Activated naive CD8-positive, alpha-beta T cell (primary cell): Measurements from ENCODE around the gene CASKIN1.

Experiments
- H3K27ac Mint-ChIP-seq: one replicate; pipeline ENCODE4 v1.8.0; 2021; ENCODE audit warnings: mixed read lengths
- H3K27me3 Mint-ChIP-seq: one replicate; pipeline ENCODE4 v1.8.0; 2021; ENCODE audit warnings: mixed read lengths
- H3K36me3 Mint-ChIP-seq: one replicate; pipeline ENCODE4 v1.8.0; 2021; ENCODE audit warnings: mixed read lengths
- H3K4me1 Mint-ChIP-seq: one replicate; pipeline ENCODE4 v1.8.0; 2021; ENCODE audit warnings: low read depth, mixed read lengths
- H3K4me3 Mint-ChIP-seq: one replicate; pipeline ENCODE4 v1.8.0; 2021; ENCODE audit warnings: mild to moderate bottlenecking, mixed read lengths
- H3K9me3 Mint-ChIP-seq: one replicate; pipeline ENCODE4 v1.8.0; 2021; ENCODE audit warnings: low read depth, mixed read lengths

Gene CASKIN1

GRCh38 chr16:2166263-2167067 is 29.9 kb downstream of the CASKIN1 start:
- no peaks in the 10 kb centered on the region for H3K27me3 Mint-ChIP-seq
- H3K4me3 Mint-ChIP-seq, result no peak overlapping the region
- H3K36me3 Mint-ChIP-seq, result no peaks in the 10 kb centered on the region
- H3K9me3 Mint-ChIP-seq, result no peaks in the 10 kb centered on the region
- no peaks in the 10 kb centered on the region for H3K4me1 Mint-ChIP-seq
- H3K27ac Mint-ChIP-seq, result no peak overlapping the region

DNA sequence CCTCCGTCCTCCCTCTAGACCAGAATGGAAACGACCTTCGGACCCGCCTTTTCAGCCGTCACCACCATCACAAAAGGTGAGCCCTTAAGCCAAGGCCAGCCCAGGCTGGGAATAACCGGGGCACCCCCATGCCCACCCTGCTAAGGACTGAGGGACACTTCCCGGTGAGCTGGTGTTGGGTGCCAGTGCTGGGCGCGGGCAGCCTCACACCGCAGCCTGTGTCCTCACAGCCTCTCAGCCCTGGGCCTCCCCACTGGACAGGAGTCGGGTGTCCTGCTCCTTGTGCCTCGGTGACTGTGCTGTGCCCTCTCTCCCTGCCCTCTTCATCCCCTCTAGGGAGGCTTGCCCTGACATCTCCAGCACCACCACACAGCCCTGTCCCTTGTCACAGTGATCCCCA is 30.5 kb downstream of the CASKIN1 start:
- Mint-ChIP-seq H3K9me3 (no peaks in the 10 kb centered on the region), H3K4me3 (no peak overlapping the region), H3K27ac (no peak overlapping the region), H3K4me1 (no peaks in the 10 kb centered on the region), H3K27me3 (no peaks in the 10 kb centered on the region), H3K36me3 (no peaks in the 10 kb centered on the region)

DNA sequence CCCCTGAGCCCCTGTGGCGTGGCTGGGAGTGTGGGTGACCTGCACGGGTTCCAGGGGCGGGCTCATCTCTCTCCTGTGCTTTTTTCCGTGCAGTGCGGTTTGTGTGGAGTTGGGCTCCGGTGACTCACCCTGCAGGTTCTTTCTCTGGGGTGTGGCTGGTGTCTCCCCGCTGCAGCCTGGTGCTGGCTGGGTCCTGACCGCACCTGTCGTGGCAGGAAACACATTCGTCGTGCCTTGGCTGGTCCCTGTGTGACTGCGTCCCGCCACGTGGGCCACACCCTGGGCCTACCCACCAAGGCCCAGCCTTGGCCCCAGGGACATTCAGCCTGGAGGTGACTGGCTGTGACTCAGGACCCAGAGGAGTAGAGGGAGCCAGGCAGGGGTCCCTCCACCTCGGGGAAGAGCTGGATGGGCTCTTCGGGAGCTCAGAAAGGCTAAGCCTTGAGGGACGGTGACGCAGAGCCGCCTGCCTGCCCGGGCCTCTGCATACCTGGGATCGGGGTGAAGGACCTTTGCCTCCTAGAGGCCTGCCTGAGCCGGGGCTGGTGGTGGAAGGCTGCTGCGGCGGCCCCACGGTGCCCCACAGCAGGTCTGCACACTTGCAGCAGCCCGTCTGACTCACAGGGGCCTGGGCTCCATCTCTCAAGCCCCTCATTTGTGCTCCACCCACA is 33.1 kb downstream of the CASKIN1 start:
- Mint-ChIP-seq H3K27ac (no peak overlapping the region), H3K36me3 (no peaks in the 10 kb centered on the region)

GRCh38 chr16:2162676-2163118 is 33.7 kb downstream of the CASKIN1 start:
- no peaks in the 10 kb centered on the region for H3K9me3 Mint-ChIP-seq
- H3K27me3 Mint-ChIP-seq, result no peaks in the 10 kb centered on the region
- no peak overlapping the region for H3K4me3 Mint-ChIP-seq
- H3K36me3 Mint-ChIP-seq, result no peaks in the 10 kb centered on the region
- peaks cover 7% of the 10 kb centered on the region for H3K4me1 Mint-ChIP-seq
- H3K27ac Mint-ChIP-seq, result no peak overlapping the region

More for the DNA sequence above, 33.1 kb downstream of the CASKIN1 start:
- Mint-ChIP-seq H3K4me3 (no peak overlapping the region), H3K27me3 (no peaks in the 10 kb centered on the region), H3K4me1 (peaks cover 3% of the 10 kb centered on the region), H3K9me3 (no peaks in the 10 kb centered on the region)

DNA sequence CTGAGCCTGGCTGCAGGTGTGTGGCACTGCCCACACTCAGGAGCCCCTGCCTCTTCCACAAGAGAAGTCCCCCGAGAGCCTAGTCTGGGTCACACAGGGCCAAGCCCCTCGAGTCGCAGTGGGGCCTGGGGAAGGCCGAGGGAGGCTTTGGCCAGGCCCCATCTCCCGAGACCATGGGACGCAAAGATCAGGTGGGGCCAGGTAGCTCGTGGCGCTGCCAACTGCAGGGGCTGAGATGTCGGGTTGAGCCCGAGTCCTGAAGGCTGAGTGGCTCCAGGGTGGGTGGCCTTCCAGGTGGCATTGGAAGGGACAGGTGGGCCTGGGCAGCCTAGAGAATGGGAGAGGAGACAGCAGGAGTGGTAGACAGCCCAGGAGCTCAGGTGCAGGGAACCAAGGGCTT is 34.5 kb downstream of the CASKIN1 start:
- no peak overlapping the region for H3K27ac Mint-ChIP-seq
- H3K9me3 Mint-ChIP-seq, result no peaks in the 10 kb centered on the region
- H3K4me3 Mint-ChIP-seq, result no peak overlapping the region
- H3K4me1 Mint-ChIP-seq, result peaks cover 14% of the 10 kb centered on the region
- H3K36me3 Mint-ChIP-seq, result no peaks in the 10 kb centered on the region
- no peaks in the 10 kb centered on the region for H3K27me3 Mint-ChIP-seq

- Mint-ChIP-seq H3K27me3 (no peaks in the 10 kb centered on the region), H3K4me1 (peaks cover 21% of the 10 kb centered on the region), H3K4me3 (no peak overlapping the region), H3K27ac (no peak overlapping the region), H3K36me3 (no peaks in the 10 kb centered on the region), H3K9me3 (no peaks in the 10 kb centered on the region)
These were observed 35.4 kb downstream of the CASKIN1 start for GRCh38 chr16:2160915-2161551.

DNA sequence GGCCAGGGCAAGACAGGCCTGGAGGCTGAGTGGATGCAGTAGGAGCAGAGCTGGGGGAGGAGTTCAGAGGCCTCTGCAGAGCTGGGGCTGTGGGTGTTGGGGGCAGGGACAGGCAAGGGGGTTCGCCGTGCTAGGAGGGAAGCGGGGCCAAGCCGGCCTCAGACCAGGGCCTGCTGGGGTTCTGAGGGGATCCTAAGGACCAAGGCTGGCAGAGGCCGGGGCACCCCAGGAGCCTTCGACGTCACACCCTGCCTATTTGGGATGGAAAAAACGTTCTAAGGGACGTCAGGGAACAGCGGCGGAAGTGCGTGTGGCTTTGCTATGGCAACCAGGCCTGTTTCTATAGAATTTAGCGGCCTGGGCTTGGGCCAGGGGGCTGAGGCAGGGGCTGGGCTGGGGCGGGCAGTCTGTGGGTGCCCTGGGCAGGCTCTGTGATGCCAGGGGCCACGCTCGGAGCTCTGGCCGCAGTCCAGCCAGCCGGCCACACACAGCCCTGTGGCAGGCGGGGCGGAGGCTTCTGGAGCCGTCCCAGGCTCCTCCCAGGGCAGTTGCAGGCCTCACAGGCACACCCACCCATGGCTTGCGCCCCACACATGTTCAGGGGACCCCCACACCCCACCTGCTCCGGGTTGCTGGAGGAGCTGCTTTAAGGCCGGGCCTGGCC is 37.1 kb downstream of the CASKIN1 start:
- peaks cover 21% of the 10 kb centered on the region for H3K4me1 Mint-ChIP-seq
- no peaks in the 10 kb centered on the region for H3K9me3 Mint-ChIP-seq
- peaks cover 3% of the 10 kb centered on the region for H3K36me3 Mint-ChIP-seq
- no peak overlapping the region for H3K27ac Mint-ChIP-seq
- no peak overlapping the region for H3K4me3 Mint-ChIP-seq
- no peaks in the 10 kb centered on the region for H3K27me3 Mint-ChIP-seq

GRCh38 chr16:2158262-2158638 is 38.2 kb downstream of the CASKIN1 start:
- no peak overlapping the region for H3K4me3 Mint-ChIP-seq
- no peaks in the 10 kb centered on the region for H3K9me3 Mint-ChIP-seq
- peaks cover 9% of the 10 kb centered on the region for H3K36me3 Mint-ChIP-seq
- H3K27me3 Mint-ChIP-seq, result no peaks in the 10 kb centered on the region
- peak overlapping the region; percentile 46 for H3K27ac Mint-ChIP-seq
- peaks cover 23% of the 10 kb centered on the region for H3K4me1 Mint-ChIP-seq

DNA sequence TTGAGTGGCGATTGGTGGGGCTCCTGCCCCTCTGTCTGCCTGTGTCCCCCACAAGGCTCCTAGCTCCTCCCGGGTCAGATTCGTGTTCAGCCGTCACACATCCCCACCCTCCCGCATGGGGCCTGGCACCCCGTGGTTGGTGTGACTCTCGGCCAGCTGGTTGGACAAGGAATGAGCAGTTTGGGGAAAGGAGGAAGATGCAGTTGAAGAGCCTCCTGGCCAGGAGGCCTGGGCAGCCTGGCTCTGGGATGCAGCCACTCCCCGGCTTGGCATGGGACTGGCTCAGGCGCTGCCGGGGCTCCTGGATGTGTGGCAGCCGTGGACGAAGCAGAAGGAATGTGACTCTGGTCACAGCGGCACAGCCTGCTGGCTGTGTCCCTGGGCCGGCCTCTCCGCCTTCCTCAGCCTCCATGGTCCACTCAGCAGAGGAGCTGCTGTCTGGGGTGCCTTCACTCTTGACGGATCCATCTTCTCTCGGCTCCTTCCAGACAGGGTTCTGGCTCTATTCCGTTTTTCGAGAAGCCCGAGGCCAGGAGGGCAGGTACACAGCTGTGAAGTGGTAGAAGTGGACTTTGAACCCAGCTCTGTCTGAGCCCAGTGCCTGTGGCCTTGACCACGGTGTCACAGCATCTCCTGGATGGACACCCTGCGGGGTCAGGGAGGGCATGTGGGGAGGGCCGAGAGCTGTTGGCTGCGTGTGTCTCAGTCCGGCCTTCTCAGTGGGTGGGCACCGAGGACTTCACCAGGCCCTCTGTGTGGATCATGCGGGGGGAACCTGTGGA is 38.7 kb downstream of the CASKIN1 start:
- Mint-ChIP-seq H3K27ac (peak overlapping the region; percentile 46), H3K36me3 (peaks cover 9% of the 10 kb centered on the region), H3K27me3 (no peaks in the 10 kb centered on the region), H3K4me1 (peaks cover 23% of the 10 kb centered on the region), H3K9me3 (no peaks in the 10 kb centered on the region), H3K4me3 (peak overlapping the region; percentile 98)

DNA sequence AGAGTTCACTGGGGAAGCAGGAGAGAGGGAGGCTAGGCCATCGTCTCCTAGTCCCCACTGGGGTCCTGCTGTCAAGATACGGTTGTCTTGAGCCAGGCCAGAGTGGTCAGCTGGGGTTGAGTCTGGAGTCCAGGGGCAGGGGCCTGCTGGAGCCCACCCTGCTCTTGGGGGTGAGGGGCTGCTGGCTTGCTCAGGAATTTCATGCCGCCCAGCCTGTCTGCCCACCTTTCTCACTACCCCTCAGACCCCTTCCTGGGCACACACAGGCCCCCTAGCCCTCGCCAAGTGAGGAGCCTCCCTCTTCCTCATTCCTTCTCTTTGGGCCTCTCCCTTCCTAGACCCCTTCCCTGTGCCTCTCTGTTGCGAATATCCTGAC is 39.6 kb downstream of the CASKIN1 start:
- Mint-ChIP-seq H3K9me3 (no peaks in the 10 kb centered on the region), H3K27ac (no peak overlapping the region), H3K4me3 (peak overlapping the region; percentile 98), H3K36me3 (peaks cover 9% of the 10 kb centered on the region), H3K4me1 (peaks cover 26% of the 10 kb centered on the region), H3K27me3 (no peaks in the 10 kb centered on the region)

DNA sequence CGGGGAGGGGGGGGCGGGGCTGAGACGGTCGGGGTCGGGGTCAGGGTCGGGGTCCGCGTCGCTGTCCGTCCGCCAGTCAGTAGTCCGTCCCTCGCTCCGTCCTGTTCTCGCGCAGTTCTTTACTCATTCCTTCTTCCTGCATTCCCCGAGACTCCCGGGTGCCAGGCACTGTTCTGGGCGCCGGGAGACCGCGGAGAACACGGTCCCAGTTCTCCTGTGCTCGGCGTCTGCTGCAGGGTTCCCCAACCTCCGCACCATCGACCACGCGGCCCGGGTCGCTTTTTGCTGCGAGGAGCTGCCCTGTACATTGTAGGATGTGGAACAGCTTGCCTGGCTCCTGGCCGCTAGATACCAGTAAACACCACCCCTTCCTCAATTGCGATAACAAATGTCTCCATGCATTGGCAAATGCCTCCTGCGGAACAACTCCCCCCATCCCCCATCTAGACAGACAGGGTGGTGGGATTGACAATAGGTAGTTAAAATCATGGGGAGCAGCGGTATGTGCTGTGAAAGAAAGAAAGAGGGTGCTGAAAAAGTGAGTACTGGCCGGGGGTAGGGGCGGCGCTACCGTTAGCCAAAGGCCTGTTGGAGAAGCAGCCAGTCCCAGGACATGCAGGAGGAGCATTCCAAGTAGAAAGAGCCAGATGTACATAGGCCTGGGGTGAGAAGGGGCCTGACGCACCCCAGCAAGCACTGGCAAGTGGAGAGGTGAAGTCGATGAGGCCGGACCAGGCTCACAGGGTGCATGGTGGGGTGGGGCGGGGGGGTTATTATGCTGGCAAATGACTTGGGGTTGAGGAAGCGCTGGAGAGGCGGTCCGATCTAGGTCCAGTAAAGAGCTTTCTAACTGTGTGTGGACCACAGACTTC is 40.2 kb downstream of the CASKIN1 start:
- Mint-ChIP-seq H3K4me3 (peak overlapping the region; percentile 98), H3K27ac (peak overlapping the region; percentile 95), H3K36me3 (peaks cover 10% of the 10 kb centered on the region), H3K9me3 (no peaks in the 10 kb centered on the region), H3K4me1 (peaks cover 31% of the 10 kb centered on the region), H3K27me3 (no peaks in the 10 kb centered on the region)

DNA sequence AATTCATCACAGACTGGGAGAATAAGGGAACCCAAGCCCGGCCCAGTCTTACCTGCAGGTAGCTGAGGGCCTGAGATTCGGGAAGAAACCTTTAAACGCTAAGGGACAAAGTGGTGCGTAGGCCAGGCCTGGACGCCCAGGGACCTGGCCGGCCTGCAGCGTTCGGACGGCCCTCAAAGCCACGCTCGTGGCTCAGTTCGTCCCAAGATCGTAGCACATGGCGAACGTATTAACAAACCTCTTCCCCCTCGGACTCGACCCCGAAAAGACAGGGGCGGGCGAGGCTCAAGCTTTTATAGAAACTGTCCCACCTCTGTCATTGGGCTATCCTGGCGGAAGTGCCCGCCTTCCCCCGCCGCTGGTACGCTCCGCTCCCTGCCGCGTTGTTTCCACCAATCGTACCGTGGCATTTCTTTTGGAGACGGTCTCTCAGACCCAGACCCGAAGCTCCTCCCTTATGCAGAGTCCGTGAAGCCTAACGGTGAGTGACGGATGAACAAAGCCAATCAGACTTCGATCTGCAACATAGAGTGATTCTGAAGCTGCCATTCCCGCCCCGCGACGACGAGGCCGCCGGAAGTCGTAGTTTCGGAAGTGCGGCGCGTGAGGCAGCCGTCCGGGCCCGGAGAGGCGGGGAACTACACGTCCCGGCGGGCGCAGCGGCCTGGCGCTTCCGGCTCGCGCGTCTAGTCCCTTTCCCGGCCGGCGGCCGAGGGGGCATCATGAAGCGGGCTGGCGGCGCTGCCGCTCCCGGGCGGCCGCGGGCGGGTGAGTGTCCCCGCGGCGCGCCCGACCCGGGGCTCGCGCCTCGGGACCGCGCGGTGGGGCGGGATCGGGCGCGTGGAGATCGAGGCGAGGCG is 41.1 kb downstream of the CASKIN1 start, which contains the start of gene TRAF7:
Gene TRAF7 (plus strand): TSS at position 692 of the 860 bp plus-strand sequence. CDS start 8,139 bp downstream, outside the sequence.
- H3K4me1 Mint-ChIP-seq, result peaks cover 33% of the 10 kb centered on the region
- H3K36me3 Mint-ChIP-seq, result peaks cover 10% of the 10 kb centered on the region
- H3K9me3 Mint-ChIP-seq, result no peaks in the 10 kb centered on the region
- peak within 1 kb of the TSS; percentile 98 for H3K4me3 Mint-ChIP-seq
- no peaks in the 10 kb centered on the region for H3K27me3 Mint-ChIP-seq
- H3K27ac Mint-ChIP-seq, result peak within 1 kb of the TSS; percentile 97
